ACC112 (cell line): ENCODE results near the gene LAMA3.
A peak's percentile ranks its signal among the peaks of the same experiment; 100 is the strongest.

Source experiments
- H2AFZ ChIP-seq: fragments of 200-600 bp; sonication (generic); one replicate; pipeline ENCODE4 v1.6.0; 2017; ENCODE audit warnings: antibody characterized with exemption, low read length; ENCODE audit not compliant: unreplicated experiment
- H3K27ac ChIP-seq: fragments of 200-600 bp; sonication (generic); 2 replicates; pipeline ENCODE4 v1.5.1; 2014; ENCODE audit warnings: low read depth, mild to moderate bottlenecking, antibody characterized with exemption, low read length, moderate library complexity
- H3K27me3 ChIP-seq: fragments of 200-600 bp; sonication (generic); 2 replicates; pipeline ENCODE4 v1.6.1; 2014; ENCODE audit warnings: mild to moderate bottlenecking, antibody characterized with exemption, low read length, moderate library complexity, mixed read lengths; ENCODE audit not compliant: insufficient read depth
- H3K36me3 ChIP-seq: fragments of 200-600 bp; sonication (generic); 2 replicates; pipeline ENCODE4 v1.6.1; 2016; ENCODE audit warnings: mild to moderate bottlenecking, antibody characterized with exemption, low read length, moderate library complexity, mixed read lengths; ENCODE audit not compliant: insufficient read depth
- H3K4me1 ChIP-seq: fragments of 200-600 bp; sonication (generic); one replicate; pipeline ENCODE4 v1.6.1; 2016; ENCODE audit warnings: low read length, mixed read lengths; ENCODE audit not compliant: insufficient read depth, unreplicated experiment, control insufficient read depth
- H3K4me3 ChIP-seq: fragments of 200-600 bp; sonication (generic); 2 replicates; pipeline ENCODE4 v1.5.1; 2014; ENCODE audit warnings: mild to moderate bottlenecking, low read depth, low read length
- H3K79me2 ChIP-seq: fragments of 200-600 bp; sonication (generic); one replicate; pipeline ENCODE4 v1.6.0; 2016; ENCODE audit warnings: low read length; ENCODE audit not compliant: control insufficient read depth, unreplicated experiment, insufficient read depth

The LAMA3 gene

DNA sequence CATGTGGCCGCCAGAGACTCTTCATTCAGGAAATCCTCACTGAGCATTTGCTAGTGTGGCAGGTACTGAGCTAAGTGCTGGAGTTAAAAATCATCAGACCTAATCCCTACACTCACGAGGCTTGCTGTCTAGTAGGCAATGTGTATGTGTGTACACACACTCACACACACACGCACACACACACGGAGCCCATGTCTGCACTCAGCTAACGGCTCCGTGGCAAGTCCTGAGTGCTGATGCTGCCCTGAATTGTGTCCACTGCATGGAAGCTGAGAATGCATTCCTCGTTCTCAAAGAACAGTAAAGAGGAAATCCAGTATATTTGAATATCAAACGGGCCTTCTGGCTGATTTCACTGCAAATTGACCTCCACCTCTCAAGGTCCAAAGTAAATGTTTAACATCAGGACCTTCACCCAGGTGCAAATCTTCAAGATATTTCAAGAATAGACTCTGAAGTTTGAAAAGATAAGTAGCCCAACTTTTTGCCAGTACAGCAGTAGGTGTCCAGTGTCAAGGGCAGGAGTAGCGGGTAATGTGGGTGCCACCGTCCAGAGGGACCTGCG, 189.2 kb downstream of the LAMA3 start:
- Histone ChIP-seq H3K4me1 (no peaks in the 10 kb centered on the region), H3K79me2 (no peaks in the 10 kb centered on the region), H3K36me3 (no peaks in the 10 kb centered on the region), H3K4me3 (no peak overlapping the region), H3K27ac (no peak overlapping the region), H2AFZ (no peak overlapping the region), H3K27me3 (no peaks in the 10 kb centered on the region)

DNA sequence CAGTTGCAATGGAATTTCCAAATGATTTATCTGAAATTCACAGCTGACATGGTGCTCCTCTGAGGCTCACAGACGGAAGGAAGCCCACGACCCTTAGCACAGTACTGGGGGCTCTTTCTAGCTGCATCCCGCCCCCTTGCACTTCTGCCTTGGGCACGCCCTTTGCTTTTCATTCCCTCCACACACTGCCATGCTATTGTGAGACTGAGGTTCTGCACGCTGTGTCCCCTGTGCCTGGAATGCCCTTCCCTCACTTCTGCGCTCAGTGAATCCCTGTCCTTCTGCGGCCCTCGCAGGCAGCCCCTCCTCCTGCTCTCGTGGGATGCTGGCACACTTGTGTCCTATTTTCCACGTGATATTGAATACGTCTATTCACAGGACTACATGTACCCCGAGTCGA, 189.9 kb downstream of the LAMA3 start:
- no peaks in the 10 kb centered on the region for H3K79me2 ChIP-seq
- H3K27me3 ChIP-seq = no peaks in the 10 kb centered on the region
- no peak overlapping the region for H3K27ac ChIP-seq
- H2AFZ ChIP-seq = no peak overlapping the region
- no peak overlapping the region for H3K4me3 ChIP-seq
- H3K36me3 ChIP-seq = no peaks in the 10 kb centered on the region
- H3K4me1 ChIP-seq = no peaks in the 10 kb centered on the region

DNA sequence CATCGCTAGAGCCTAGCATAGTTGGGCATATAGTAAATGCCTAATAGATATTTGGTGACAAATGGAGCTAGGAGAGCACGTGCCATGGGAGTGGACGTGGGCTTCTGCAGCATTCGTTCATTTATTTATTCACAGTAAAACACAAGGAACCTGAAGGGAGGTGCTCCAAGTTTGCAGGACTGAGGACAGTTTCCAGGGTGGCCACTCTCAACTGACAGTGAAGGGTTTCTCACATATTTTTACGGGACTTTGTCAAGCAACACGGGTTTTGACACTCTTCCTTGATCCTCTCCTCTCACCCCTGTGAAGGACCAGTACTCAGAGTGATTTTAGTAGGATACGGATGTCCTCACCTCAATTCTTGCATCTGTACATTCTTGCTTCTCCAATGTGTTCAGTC, 190.3 kb downstream of the LAMA3 start:
- Histone ChIP-seq H2AFZ (no peak overlapping the region), H3K4me3 (no peak overlapping the region), H3K27ac (no peak overlapping the region), H3K27me3 (no peaks in the 10 kb centered on the region), H3K4me1 (no peaks in the 10 kb centered on the region), H3K36me3 (no peaks in the 10 kb centered on the region), H3K79me2 (no peaks in the 10 kb centered on the region)

DNA sequence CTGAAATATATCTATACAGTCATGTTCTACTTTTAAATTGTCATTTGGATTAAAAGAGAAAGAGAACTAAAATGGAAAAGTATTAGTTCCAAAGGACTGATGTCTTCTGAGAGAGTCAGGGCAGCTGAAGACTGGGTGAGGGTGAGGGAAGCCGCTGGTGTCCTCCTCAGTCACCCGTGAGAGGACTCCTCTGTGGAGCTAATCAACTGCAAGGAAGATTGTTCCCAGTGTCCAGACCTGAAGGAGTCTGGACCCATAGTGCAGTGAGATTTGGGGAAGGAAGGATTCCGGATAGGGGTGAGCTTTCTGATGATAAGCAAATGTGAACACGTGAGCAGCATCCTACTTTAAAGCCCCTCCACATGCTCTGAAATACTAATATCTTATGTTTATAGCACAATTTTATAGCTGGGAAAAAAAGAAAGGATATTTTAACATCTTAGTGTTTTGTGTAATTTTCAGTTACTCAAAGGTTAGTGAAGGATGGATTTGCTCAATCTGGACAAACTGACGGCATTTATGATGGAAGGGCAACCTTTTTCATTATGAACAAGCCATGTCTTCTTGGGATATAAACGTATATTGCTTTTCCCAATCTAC, 190.8 kb downstream of the LAMA3 start:
- H3K27ac ChIP-seq = no peak overlapping the region
- no peak overlapping the region for H3K4me3 ChIP-seq
- H3K36me3 ChIP-seq = no peaks in the 10 kb centered on the region
- no peaks in the 10 kb centered on the region for H3K4me1 ChIP-seq
- H2AFZ ChIP-seq = no peak overlapping the region
- H3K79me2 ChIP-seq = no peaks in the 10 kb centered on the region
- H3K27me3 ChIP-seq = no peaks in the 10 kb centered on the region

DNA sequence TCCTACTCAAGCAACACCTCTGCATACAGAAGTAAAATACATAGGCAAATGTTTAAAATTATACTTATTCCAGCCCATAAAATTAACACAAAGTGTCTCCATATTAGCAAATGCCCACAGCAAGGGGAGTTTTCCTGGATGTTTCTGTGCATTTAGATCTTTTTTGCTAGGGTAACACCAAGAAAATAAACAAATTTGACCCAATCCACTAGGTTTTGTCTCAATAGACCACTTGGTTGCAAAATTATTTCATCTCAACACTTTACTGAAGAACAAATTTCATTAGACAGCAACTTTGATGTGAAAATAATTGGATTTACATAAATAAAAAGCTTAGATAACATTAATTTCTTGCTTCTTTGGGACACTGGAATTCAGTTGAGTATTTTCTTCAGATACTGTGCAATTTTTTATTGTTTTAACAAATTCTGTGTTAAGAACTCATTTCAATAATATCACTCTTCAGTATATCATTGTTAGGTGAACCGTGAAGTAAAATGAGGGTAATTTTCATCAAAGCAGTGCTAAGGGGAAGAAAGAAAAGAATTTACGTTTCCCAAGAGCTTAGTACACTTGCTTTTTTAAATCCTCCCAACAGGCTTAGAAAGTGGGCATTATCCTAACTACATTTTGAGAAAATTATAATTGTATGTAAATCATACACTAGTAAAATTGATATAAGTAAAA, 191.8 kb downstream of the LAMA3 start:
- Histone ChIP-seq H3K79me2 (no peaks in the 10 kb centered on the region), H2AFZ (no peak overlapping the region), H3K36me3 (no peaks in the 10 kb centered on the region), H3K27ac (no peak overlapping the region), H3K4me3 (no peak overlapping the region), H3K27me3 (no peaks in the 10 kb centered on the region), H3K4me1 (peaks cover 3% of the 10 kb centered on the region)

DNA sequence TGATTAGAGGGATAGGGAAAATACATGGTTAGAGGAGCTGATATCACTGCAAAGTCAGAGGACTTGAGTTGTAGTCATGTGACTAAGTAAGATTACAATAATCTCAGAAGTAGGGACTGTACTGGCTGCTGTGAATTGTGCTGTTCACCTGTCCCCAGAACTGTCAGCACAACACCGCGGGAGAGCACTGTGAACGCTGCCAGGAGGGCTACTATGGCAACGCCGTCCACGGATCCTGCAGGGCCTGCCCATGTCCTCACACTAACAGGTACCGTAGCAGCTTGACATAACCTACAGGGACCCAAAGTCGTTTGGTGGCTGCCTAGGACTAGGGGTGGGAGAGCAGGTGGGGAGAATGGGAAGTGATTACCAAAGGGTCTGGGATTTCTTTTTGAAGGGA, 192.5 kb downstream of the LAMA3 start:
- no peaks in the 10 kb centered on the region for H3K36me3 ChIP-seq
- no peak overlapping the region for H3K4me3 ChIP-seq
- H3K27me3 ChIP-seq = no peaks in the 10 kb centered on the region
- H3K4me1 ChIP-seq = peaks cover 3% of the 10 kb centered on the region
- H2AFZ ChIP-seq = no peak overlapping the region
- no peak overlapping the region for H3K27ac ChIP-seq
- no peaks in the 10 kb centered on the region for H3K79me2 ChIP-seq

DNA sequence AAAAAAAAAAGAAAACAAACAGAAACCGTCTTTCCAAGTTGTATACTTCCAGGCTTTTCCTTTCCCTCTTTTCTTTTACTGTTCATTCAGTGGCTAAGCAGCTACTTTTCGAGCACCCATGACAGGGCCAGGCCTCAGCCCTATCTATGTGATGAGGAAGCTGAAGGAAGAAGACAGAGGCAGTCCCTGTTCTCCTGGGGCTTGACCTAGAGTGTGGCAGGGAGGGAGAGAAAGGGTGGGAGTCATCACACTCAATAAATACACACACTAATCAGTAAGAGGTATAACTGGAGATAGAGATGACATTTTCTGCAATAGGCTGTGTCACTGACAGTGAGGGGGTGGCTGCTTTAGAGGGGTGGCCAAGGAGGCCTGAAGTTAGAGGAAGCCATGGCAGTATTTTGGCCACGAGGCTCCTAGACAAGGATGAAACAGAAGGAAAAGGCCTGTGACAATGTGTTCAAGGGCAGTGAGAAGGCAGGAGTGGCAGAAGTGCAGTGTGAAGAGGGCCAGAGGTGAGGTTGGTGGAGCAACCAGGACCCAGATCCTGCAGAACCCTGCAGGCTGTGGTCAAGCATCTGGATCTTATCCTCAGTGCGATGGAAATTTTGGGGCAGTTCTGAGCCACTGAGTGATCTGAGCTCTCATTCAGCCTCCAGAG, 193.5 kb downstream of the LAMA3 start:
- Histone ChIP-seq H3K4me3 (no peak overlapping the region), H3K27ac (no peak overlapping the region), H3K36me3 (no peaks in the 10 kb centered on the region), H3K4me1 (peaks cover 3% of the 10 kb centered on the region), H2AFZ (no peak overlapping the region), H3K27me3 (no peaks in the 10 kb centered on the region), H3K79me2 (no peaks in the 10 kb centered on the region)

DNA sequence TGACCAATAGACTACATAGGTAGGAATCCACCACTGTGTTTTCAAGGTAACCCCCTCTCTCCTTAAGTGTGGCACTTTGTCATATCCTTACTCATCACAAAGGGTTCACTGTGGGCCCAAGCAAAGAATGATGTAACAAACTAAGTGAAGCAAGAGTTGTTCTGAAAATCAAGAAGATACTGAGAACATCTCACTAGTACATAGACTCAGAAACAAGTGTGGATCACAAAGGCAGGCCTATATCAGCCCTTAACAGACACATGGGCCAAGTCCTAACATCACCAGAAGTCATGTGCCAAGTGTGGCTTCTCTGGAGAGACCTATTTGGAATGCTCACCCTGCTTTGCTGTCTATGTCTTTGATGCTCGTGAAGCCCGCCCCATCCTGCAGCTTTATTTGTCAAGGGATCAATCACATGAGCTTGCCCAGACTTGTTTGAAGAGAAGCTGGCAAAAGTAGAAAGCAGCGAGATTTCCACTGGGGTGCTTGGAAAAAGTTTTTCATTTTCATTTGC, 194.1 kb downstream of the LAMA3 start:
- Histone ChIP-seq H3K79me2 (no peaks in the 10 kb centered on the region), H3K27me3 (no peaks in the 10 kb centered on the region), H3K36me3 (no peaks in the 10 kb centered on the region), H3K4me3 (no peak overlapping the region), H3K27ac (no peak overlapping the region), H2AFZ (no peak overlapping the region), H3K4me1 (peaks cover 3% of the 10 kb centered on the region)

DNA sequence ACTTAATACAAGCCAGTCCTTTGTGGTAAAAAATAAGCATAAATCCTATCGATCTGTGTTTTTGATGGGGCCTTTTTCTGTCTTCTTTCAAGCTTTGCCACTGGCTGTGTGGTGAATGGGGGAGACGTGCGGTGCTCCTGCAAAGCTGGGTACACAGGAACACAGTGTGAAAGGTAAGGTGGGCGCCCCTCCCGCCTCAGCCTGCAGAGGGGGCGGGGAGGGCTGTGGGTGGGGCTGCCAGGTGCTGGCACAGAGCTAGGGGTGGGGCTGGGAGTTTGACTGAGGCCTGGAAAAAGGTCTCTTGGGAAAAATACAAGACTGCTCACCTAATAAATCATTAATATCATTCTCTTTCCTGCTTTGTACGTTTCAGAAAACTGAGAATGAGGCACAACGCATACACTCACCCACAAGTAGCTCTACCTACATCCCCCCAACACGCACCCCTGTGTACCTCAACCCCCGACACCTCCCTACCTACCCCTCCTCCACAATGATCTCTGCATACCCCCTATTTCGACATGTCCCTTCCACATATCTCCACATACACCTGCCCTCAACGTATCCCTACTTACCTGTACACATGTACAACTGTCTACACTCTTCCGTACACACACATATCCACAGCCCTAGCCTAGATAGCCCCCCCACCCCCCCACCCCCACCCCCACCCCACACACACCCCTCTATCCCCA, 195.6 kb downstream of the LAMA3 start:
- Histone ChIP-seq H3K27me3 (no peaks in the 10 kb centered on the region), H2AFZ (no peak overlapping the region), H3K36me3 (no peaks in the 10 kb centered on the region), H3K4me3 (no peak overlapping the region), H3K79me2 (no peaks in the 10 kb centered on the region), H3K4me1 (peaks cover 3% of the 10 kb centered on the region), H3K27ac (no peak overlapping the region)

DNA sequence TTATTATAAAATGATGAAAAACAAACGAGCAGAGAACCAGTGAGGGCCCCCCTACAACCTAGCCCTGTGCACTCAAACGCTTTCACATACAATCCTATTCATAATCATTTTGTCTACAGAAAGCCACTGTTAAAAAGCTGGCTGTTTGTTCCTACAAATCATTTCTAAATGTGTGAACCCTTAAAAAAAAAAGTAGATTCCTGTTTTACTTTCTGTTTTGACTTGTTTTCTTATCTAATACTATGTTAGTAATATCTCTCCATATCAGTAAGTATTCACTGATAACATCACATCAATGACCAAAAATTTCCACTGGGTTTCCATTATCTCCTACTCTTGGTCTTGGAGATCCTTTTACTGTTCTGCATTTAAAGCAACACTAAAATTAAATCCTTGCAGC, 196.5 kb downstream of the LAMA3 start:
- H3K4me3 ChIP-seq = peak overlapping the region; percentile 46; the same call in 1 of the 2 replicates
- no peaks in the 10 kb centered on the region for H3K27me3 ChIP-seq
- no peaks in the 10 kb centered on the region for H3K79me2 ChIP-seq
- no peak overlapping the region for H3K27ac ChIP-seq
- peak overlapping the region; percentile 59 for H2AFZ ChIP-seq
- H3K36me3 ChIP-seq = no peaks in the 10 kb centered on the region
- peaks cover 11% of the 10 kb centered on the region for H3K4me1 ChIP-seq
